G401.6 (cell line): ENCODE results near the gene FUT9.

ENCODE experiments used
- FAIRE-seq: peaks from 2 replicates; lab custom pipeline; 2012; peaks lifted over from hg19 to GRCh38; lab: Jason Lieb, UNC

Gene FUT9

DNA sequence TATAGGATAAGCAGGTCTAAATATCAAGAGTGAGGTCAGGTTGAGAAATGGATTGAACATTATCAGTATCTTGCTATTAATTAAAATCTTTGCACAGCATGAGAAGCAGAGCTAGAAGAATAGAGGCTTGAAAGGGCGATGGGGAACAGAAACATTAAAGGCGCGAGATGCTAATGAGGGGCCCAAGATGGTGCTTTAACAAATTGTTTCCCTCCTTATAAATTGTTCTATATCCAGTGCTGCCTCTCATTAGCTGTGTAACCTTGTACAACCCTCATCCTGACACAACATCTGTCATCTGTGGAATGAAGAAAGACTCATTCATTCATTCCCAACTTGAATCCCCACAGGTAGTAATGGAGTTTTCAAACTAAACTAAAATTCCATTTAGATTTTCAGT is 57.8 kb downstream of the FUT9 start:
- no peak for FAIRE-seq

DNA sequence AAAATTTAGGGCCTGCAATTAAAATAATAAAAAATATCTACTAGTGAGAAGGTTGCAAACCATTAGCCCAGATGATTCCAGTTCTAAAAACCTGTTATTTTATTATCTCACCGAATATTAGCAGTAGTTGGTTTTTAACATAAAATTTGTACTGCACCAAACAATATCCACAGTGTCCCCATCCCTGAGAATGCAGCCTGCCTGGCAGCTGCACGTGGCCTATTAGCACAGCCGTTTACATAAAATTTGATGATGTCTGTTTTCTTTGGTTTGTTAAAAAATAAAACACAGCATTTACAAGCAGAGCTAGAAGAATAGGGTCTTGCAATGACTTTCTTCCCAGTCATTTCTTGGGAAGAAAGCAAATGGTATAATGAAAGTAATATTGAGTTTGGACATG is 58.2 kb downstream of the FUT9 start:
- no peak for FAIRE-seq

DNA sequence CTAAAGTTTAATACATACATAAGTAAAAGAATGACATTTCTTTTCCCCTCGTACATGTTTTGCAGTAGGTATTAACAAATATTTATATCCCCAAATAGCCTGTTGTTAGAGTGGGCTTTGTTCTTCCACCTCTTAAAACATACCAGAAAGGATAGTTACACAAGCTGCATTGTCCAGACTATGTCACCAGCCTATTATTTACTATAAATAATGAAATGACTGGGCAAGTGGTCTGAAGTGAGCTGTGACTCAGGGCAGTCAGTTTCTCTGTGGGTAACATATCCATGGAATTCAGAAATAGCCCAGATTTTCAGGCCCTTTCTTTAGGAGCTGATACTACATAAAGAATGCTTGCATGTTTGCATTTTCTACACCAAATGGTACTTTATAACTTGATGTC is 60.1 kb downstream of the FUT9 start:
- no peak for FAIRE-seq

DNA sequence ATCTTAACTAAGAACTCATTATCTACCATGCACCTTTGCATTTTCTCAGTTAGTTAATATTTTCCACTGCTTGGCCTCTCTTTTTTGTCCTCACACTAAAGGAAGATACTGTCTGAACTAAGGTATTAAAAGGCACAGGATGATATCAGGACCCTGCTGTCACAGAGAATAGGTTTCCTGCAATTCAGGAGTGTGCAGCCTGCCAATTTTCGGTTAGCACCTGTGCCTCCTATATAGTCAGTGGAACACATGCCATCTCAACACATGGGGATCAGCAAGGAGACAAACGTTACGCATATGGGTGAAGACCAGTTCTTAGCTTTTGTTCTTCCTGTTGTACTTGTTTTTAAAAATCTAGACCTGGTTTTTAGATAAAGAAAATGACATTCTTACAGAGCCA is 71.0 kb downstream of the FUT9 start:
- FAIRE-seq, result no peak

DNA sequence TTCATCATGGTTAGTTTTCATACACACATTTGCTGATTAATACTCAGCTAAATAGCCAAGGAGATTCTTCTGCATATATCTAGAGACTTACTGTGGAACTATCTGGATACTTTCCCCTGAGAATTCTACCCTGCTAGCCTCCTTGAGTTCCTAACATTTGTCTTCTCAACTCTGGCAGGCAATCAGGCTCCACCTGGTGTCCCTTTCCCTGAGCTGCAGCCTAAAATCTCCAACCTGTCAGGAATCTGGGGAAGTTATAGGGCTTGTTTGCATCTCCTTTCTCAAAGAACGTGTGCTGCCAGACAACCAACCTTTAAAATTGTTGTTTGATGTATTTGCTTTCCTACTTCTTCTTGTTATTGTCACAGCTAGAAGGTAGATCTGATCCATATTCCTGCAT is 73.4 kb downstream of the FUT9 start:
- FAIRE-seq, result no peak

DNA sequence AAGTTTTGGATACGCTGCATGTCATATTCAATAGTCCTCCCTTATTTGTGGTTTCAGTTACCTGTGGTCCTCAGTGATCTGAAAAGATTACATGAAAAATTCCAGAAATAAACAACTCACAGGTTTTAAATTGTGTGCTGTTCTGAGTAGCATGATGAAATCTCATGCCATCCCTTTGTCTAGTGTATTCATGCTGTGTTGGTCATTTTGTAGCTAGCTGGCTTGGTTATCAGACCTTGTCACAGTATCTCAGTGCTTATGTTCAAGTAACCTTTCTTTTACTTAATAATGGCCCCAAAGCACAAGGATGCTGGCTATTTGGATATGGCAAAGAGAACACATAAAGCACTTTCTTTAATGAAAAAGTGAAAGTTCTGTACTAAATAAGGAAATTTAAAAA is 78.3 kb downstream of the FUT9 start:
- FAIRE-seq, result no peak

DNA sequence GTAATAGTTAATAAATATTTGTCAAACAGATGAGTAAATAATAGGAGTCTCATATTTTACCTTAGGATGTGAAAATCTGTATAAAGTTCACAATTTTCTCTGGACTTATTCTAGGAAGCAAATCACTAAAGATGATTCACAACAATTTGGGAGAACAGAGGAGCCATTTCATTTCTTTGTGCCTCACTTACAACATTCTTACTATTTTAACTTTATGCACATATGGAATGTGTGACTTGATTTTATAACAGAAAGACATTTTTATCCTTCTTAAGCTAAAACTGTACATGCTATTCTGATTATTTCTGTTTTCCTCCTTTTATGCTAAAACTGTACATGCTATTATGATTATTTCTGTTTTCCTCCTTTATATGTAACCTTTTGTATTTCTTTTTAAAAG is 83.3 kb downstream of the FUT9 start:
- no peak for FAIRE-seq

DNA sequence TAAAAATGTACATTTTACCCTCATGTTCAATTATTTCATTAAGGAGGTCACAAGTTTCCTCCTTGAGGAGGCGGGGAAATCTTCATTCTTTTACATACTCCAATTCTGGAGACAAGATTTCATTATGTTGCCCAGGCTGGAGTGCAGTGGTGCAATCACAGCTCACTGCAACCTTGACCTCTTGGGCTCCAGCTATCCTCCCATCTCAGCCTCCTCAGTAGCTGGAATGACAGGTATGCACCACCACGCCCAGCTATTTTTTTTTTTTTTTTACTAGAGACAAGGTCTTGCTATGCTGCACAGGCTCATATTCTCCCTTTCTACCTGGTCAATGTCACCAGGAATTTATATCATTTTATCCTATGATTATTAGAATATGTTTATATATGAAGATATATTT is 85.8 kb downstream of the FUT9 start:
- FAIRE-seq, result no peak

DNA sequence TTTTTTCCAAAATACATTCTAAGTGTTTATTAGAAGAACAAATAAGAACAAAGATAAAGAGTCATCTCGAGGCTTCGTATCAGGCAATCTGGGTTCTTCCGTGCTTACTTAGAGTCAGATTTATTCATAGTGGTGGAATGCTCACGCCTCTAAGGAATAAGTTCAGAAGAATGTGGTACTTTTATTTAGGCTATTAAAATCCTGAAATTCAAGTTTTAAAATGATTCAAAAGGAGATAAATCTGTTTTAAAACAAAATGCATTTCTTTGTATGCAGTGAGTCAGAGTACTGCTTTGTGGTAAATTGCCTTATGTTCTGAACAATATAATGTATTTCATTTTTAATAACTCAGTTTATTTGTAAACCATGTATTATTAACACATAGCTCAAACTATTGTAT is 89.1 kb downstream of the FUT9 start:
- no peak for FAIRE-seq

DNA sequence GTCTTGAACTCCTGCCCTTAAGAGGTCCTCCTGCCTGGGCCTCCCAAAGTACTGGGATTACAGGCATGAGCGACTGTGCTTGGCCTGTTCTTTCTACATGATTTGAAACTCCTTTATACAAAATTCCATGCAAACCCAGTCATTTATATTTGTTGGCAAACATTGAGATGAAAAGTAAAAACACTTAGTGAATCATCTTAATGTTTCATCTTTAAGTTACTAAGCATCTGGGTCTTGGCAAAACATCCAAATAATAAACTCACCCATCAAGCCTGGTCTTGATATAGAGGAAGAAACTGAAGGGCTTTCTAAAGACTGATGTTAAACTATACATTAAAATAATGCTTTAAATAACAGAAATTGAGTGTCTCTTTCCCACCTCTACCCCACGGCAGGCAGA is 95.1 kb downstream of the FUT9 start:
- no peak for FAIRE-seq

DNA sequence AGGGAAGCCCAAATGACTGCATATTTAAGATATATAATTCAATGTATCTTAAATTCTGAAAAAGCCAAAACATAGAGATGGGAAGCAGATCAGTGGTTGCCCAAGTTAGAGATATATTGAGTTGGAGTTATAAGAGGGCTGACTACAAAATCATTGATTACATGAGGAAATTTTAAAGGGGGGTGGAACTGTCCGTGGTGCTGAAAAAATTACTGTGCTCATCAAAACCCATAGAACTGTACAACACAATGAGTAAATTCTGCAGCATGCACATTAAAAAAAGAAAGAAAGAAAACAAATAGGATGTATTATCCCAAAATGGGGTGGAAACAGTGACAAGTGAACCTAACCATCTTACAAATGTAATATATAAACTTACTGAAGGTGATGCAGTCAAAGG is 100.9 kb downstream of the FUT9 start:
- FAIRE-seq, result no peak

DNA sequence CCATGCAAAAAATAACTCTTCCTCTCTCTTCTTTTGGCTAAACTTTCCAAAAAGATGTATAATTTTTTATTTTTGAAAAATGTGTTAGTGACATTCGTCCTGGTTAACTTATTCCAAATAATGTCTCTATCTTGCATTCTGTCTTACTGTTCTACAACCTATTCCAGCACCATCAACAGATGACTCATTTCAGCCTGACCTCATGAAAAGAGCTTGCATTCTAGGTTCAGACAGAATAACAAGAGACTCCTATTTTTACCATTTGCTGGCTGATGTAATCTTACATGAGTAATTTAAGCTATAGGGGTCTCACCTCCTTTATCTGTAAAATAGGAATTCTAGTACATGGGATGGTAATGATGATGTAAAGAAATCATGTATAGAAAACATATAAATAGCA is 109.0 kb downstream of the FUT9 start:
- no peak for FAIRE-seq

DNA sequence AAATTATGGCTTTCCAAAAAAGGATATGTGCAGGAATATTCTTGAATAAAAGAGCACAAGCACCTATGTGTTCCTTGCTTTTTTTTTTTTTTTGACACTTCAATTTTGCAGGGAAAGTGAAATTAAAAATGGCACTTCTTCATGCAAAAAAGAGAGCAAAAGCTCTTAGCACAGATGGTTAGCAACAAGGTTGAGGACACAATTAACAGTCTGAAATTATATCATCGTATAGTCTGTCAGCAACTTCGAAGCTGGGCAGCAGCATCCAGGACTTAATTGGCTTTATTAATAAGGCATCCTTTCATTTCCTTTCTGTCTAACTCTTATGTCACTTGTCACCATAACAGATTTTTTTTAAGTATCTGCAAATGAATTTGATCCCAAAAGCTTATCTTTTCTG is 122.6 kb downstream of the FUT9 start:
- FAIRE-seq, result no peak

DNA sequence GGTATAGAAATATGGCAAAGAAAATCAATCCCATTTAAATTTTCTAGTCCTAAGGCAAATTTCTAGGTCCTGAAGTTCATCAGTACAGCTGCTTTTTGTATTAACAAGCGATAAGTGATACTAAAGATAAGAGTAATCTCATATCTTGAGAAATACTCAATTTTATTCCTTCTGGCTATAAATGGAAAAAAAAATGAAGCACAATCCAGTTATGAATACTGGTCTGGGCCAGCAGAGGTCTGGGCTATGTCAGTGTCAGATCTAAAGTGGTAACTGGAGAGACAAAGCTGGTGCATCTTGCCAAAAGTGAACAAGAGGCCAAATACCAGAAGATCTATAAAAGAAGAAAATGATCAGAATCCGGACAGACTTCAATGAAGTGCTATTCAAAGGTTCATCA is 126.4 kb downstream of the FUT9 start:
- FAIRE-seq, result no peak

DNA sequence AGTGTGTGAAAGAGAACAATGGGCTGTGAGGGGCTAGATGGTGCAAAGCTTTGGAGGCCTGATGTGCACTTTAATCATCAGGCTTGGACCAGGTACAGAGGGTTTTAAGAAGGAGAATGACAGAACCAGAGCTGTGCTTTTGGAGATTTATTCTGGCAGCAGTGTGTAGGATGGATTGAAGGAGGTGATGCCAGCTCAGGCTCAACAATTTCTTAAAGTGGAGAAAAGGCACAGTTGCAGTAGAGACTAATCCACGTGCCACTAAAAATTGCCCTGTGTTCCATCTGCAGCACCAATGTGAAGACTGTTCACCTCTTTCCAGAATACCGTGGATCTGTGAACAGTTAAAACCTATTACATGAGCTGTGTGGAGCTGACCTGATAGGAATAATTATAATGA is 134.7 kb downstream of the FUT9 start:
- no peak for FAIRE-seq

DNA sequence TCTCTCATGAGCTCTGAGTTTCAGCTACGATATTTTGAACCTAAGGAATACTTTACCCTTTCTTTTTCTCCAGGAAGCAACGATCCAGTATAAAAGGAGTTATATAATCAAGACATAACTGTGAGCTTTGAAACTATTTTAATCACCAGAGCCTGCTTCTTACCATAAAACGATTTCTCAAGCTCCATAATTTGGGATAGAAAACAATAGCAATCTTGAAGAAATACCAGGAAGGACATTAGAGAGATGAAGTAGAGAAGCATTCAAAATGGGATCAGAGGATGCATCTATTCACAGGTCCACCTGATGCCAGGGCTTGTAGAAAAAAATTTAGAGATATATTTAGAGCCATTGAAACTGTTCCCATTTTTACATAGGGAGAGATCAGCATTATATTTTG is 135.9 kb downstream of the FUT9 start:
- no peak for FAIRE-seq

DNA sequence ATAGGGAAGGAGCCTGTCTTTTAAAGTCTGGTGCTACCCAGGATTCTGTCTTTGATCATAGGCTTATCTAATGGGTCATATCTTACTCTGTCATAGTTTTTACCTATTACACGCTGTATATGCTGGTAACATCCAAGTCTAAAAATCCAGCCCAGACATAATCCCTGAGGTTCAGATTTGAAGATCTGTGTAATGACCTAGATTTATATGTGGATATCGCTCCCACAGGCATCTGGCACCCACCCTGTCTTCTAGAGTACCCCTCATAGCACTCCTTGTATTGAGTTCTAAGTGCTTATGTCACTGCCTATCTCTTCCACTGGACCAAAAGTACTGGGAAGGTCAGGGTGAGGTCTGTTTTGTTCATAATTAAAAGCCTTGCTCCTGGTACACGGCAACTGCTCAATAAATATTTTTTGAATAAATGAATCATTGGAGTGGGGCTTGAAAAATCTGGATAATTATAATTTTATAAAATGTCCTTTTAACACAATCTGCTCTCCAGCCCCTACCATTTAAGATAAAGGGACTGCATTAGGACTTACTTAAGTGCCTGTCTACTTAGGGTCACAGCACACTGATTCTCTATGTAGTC is 136.4 kb downstream of the FUT9 start:
- no peak for FAIRE-seq

DNA sequence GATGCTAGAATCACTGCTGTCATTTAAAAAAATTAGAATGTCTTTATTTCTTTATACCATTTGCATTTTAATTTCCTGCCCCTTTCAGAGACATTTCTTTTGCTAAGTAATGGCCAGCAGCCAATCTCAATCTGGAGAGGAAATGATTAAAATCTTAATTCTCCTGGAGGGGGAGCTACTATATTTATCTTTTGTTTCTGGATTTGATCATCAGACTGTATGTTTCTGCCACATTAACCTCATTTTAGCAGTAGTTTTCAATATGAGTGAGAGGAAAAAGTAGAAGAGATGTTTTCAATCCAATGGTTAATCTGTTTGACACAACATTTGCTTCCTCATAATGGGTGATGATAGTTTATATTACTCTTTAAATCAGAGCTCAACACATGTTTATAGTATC is 138.0 kb downstream of the FUT9 start:
- no peak for FAIRE-seq

DNA sequence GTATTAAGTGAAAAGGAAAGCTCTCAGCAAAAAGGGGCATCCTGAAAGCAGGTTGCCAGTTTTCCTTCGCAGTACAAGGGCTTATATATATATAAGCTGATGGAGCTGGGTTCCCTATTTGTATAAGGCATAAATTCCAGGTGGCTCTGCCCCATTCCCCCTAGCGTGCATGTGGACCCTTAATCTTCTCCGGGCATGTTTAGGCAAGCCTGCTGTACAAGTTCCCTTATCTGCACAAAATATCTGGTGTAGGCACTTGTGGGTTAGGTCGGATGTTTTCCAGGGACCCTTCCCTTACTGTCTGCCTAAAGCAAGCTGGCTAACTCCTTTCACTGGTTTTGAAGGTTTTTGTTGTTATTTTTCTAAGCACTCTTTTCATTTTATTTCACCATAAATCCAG is 140.7 kb downstream of the FUT9 start:
- FAIRE-seq, result no peak

DNA sequence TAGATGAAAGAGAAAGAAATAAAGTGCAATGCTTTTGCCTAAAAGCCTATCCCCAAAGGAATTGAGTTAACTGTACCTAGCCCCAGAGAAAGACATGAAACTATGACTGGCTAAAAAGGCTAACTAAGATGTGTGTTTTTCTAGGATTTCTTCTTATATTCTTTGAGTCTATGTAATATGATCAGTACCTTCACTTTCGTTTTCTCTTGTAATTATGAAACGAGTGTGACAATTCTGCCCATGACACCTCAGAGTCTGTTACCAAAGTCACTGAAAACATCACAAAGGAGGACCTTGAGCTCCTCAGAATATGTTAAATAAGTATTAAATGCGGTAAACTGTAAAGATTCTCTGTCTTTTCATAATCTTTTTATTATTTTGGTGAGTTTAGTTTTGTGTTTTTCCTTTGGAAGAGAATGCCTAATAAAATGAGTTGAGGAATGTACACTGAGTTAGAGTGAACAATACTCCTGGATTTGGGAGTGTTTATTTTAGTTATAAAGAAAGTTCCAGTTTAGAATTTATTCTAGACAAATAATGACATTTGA is 141.3 kb downstream of the FUT9 start:
- FAIRE-seq, result no peak

DNA sequence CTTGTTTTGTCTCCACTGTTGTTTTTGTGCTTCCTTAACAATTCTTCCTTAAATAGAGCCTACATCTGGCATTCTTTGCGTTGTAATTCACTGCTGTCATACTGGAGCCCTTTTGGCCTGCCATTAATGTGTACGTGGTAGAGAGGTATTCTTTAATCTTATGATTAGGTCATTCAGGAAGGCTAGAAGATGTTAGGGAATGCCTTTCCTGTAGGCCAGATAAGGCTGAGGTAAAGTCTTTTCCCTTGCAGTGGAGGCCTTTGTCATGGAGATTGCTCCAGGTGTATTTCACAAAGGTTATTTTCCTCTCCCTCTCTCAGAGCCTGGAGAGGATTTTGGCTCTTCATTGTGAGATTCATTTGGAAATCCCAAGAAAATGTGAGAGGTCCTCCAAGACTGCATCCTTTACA is 146.9 kb downstream of the FUT9 start:
- no peak for FAIRE-seq

DNA sequence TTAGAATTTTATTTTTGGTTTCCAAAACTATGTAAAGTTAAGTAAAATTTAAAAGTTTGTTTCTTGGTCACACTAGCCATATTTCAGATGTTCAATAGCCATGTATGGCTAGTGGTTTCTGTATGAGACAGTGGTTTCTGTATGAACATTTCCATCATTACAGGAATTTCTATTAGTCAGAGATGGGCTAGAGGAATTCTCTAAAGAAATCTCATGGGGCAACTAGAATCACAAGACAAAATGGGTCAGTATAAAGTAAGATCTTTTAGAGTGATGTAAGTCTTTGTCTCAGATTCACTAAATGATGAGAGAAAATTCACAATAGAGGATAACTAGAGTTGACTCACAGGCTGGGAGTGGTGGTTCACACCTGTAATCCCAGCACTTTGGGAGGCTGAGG is 149.0 kb downstream of the FUT9 start:
- FAIRE-seq, result no peak

DNA sequence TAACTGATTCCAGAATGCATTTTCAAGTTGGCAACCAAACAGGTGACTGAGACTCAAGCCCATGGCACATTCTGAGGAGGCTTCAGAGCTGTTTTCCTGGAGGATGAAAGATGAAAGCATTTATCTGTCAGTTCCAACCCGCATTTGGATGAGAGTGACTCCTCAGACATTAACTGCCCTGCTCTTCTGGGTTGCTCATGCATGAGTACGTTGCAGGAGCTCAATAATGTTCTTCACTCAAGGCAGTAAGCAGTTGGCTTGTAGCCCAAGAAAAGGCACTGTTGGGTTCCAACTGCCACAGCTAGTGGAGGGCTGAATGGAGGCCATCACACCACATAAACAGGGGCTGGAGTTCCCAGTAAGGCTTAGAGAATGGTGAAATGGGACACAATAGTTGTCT is 155.3 kb downstream of the FUT9 start:
- FAIRE-seq, result no peak

DNA sequence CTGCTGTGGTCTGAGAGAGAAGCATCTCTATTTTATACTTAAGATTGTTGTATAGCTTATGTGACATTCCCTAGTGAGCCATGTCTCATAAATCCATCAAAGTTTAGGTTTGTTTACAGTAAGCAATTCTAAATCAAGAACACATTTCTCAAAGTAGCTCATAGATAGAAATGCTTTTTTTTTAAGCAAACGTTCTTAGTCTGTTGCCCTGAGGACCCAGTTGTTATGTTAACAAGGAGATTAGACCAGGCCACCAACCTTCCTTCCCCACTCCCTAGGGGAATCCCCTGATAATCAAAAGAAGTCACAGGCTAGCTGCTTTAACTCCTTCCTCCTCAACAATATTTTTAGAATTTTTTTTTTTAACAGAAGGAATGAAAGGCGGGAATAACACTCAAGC is 169.0 kb downstream of the FUT9 start:
- FAIRE-seq, result no peak

DNA sequence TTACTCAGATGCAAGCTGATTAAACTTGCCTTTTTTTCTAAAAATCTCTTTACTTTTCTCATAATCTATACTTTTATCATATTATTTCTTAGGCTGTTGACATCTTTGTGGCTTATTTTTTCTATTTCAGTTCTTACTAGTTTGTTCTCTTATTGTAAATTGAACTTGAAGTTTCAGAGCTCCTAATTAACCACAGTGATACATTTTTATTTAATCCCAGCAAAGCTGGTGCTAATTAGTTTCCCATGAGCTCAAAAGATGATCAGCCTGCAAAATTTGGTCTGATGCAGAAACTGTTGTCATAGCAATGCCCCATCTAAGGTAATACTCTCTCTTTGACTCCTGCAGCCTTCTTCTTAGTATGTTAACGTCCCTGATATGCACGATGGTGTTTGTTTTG is 170.3 kb downstream of the FUT9 start:
- no peak for FAIRE-seq
